GM19328 (cell line): ENCODE measurements around the gene TRMT61B.
A peak's percentile ranks its signal among the peaks of the same experiment; 100 is the strongest.

ENCODE experiments used
- ATAC-seq: cut with Tn5 transposase; IDR thresholded peaks from one replicate; pipeline ENCODE4 v1.9.1; 2021; ENCODE audit warnings: mild to moderate bottlenecking, moderate library complexity; ENCODE audit not compliant: unreplicated experiment

The TRMT61B gene

GRCh38 chr2:28870146-28870891 lies at the start of gene TRMT61B:
TSS of gene TRMT61B (minus strand) at chr2:28870309. CDS start at chr2:28870277, 32 bp downstream.
- ATAC-seq, result peak; percentile 94

GRCh38 chr2:28915939-28916338 lies 45.8 kb upstream of the TRMT61B start:
- no peak for ATAC-seq

GRCh38 chr2:28909655-28910353 lies 39.7 kb upstream of the TRMT61B start:
- no peak for ATAC-seq

DNA sequence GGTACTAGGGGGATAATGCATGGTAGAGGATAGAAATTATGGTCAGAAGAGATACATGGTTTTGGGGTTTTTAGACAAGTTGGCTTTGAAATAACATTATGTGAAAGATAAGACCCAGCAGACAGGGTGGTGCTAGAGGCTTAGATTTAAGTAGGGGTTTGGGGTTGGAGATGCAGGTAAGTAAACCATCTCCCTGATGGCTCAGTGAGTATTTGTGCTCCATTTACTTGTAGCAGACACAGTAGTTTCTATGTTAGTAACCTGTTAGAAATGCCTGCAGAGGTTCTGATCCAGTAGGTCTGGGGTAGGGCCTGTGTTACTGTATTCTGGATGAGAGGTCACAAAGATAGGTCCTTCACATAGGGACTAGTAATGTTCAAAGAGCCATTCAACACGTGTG lies 38.1 kb upstream of the TRMT61B start:
- ATAC-seq, result no peak

DNA sequence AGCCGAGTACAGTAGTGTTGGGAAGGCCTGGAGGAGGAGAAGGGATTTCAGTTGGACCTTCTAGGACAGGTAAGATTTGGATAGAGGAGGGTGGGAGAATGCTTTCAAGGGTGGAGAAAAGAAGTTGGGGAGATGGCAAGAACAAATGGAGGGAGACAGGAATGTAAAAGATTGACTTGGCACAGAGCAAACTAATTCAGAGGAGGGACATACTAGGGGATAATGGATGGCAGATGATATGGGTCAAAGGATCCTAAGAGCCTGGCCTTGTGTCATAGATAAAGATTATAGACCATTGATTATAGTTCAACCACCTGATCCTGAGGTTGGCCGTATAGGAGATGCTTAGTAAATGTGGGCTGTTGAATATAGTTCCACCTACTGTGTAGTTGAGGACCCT lies 36.7 kb upstream of the TRMT61B start:
- ATAC-seq, result no peak

GRCh38 chr2:28906376-28906775 lies 36.3 kb upstream of the TRMT61B start:
- ATAC-seq, result no peak

- no peak for ATAC-seq
These were observed 35.4 kb upstream of the TRMT61B start for GRCh38 chr2:28905533-28905932.

- ATAC-seq, result no peak
These were observed 34.8 kb upstream of the TRMT61B start for GRCh38 chr2:28904802-28905457.

- ATAC-seq, result no peak
These were observed 34.2 kb upstream of the TRMT61B start for GRCh38 chr2:28904295-28904694.

- no peak for ATAC-seq
These were observed 32.5 kb upstream of the TRMT61B start for GRCh38 chr2:28902584-28902983.

GRCh38 chr2:28901841-28902240 lies 31.7 kb upstream of the TRMT61B start:
- ATAC-seq, result no peak

- no peak for ATAC-seq
These were observed 31.1 kb upstream of the TRMT61B start for GRCh38 chr2:28901202-28901601.

DNA sequence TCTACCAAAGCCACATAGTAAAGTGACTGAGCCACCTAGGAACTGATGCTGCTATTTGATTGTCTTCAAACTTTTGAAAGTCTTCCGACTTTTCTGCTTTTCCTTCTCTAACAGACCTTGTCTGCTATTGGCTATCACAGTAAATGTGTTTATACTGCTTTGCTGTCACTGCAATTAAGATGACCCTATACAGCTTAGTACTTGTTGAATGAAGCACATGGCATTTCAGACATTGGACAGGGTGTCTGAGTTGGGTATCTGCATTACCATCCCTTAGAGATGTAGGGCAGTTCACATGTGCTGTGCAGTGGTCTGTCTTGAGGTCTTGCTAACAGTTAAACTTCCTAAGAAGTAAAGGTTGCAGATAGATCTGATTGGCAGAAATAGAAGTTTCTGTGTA lies 27.9 kb upstream of the TRMT61B start:
- no peak for ATAC-seq

GRCh38 chr2:28896906-28897305 lies 26.8 kb upstream of the TRMT61B start:
- ATAC-seq, result no peak

DNA sequence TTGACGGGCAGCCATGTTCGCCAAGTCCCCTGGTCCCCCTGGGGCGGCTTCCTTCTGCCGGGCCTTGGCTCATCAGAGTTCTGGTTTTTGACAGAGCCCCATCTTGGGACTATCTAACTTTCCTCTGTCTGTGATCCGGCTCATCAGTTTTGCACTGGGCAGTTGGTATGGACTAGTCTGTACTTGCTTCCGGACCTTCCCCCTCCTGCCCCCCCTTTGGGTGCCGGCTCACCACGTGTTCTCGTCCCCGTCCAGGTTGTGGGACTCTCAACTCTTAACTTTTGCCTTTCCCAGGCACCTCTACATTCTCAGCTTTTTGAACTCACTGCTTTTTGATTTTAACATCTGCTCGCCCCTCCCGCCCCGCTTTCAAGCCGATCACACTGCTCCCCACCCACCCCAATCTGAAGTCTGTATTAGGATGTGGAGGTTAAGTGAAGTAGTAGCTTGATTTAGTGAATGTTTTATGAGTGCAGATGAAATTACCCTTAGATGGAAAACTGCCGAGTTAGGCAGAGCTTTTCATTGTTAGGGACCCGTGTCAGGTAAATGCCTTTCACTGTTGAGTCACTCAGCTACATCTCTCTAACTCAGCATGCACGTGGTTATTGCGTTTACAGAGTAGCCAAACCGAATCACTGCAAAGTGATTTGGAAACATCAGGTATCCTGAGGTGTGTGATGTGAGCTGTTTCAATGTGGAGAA lies 25.2 kb upstream of the TRMT61B start:
- peak; percentile 17 for ATAC-seq

DNA sequence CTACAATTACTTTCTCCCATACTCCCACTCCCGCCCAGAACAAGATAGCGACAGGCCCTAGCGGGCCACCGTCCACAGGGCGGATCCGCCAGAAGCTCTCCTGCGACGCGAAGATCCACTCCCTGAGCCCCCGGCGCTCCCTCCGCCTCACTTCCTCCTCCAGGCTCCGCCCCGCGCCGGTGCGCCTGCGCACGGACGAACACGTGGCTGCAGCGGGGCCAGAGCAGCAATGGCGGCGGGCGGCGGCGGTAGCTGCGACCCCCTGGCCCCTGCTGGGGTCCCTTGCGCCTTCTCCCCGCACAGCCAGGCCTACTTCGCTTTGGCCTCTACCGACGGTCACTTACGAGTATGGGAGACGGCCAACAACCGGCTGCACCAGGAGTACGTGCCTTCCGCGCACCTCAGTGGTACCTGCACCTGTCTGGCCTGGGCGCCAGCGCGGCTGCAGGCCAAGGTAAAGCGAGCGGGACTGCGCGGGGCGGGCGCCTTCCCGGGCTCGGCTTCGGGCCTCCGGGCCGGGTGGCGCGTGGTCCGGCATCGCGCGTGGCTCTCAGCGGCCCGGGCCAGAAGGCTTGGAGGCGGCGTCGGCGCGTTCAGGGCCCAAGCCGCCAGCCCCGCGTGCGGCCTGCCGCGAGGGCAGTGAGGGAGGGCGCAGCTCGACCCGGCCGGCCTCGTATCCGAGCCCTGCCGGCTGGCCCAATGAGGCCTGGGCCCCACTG lies 24.5 kb upstream of the TRMT61B start, which contains the start of gene WDR43:
Gene WDR43, plus strand, starts transcription at position 198 of the 719 bp plus-strand sequence. Its CDS starts 32 bp downstream, at position 230.
- ATAC-seq, result peak; percentile 87

DNA sequence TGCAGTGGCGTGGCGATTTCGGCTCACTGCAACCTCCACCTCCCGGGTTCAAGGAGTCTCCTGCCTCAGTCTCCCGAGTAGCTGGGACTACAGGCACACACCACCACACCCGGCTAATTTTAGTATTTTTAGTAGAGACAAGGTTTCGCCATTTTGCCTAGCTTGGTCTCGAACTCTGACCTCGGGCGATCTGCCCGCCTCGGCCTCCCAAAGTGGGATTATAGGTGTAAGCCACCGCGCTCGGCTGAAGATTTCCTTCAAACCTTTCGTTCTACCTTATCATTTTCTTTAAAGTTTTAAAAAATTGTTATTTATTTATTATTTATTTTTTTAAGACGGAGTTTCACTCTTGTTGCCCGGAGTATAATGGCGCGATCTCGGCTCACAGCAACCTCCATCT lies 23.4 kb upstream of the TRMT61B start:
- no peak for ATAC-seq

GRCh38 chr2:28880193-28880592 lies 10.1 kb upstream of the TRMT61B start:
- no peak for ATAC-seq

- ATAC-seq, result no peak
These were observed 1.5 kb upstream of the TRMT61B start for GRCh38 chr2:28871620-28872019.

DNA sequence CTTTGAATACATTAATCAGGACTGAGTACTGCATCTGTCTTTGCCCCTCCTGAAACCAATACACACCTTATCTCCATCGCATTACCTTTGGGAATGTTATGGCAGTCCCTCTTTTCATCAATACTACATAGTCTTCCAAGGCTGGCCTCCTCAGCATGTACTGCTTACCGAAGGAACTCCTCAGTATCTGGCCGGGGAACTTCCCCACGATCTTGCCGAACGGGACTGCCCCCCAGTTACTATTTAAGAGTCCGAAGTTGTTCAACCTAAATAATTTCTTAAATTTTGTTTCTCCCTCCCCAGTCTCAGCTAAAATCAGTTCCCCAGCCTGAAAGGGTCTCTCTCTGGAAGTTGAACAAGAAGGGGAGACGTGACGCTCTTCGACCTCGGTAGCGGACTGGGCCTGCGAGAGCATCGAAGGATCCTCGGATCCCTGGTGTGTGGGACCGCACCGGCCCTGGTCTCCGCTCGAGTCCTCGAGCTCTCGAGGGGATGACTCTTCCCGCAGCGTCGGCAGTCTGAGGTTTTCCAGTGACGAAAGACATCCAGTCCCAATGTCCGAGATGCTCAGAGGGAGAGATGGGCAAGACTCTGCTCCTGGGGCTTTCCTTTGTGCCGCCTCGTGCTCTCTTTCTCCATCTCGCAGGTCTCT lies 489 bp downstream of the TRMT61B start:
- peak; percentile 23 for ATAC-seq
